Activated T-helper 1 cell treated with Interleukin-2 at 50 U/mL for 16 hours (primary cell): ENCODE results near the gene UGT1A8.
"Not testable (repeated sequence)": the region's sequence is repeated elsewhere in the genome, so short reads cannot be mapped to it uniquely, and the experiment has no call there.

ENCODE experiments used
- DNase-seq: peaks from one replicate; pipeline ENCODE4 v3.0.0-alpha.2; 2020; ENCODE audit warnings: low read depth

The UGT1A8 gene

GRCh38 chr2:233688341-233688740 lies 70.9 kb downstream of the UGT1A8 start:
- no peak for DNase-seq

GRCh38 chr2:233689031-233689430 lies 71.6 kb downstream of the UGT1A8 start:
- DNase-seq = no peak

GRCh38 chr2:233689501-233689900 lies 72.1 kb downstream of the UGT1A8 start:
- no peak for DNase-seq

GRCh38 chr2:233690444-233690843 lies 73.0 kb downstream of the UGT1A8 start:
- DNase-seq = no peak

GRCh38 chr2:233691443-233692433 lies 74.3 kb downstream of the UGT1A8 start:
- no peak for DNase-seq

GRCh38 chr2:233692648-233693047 lies 75.2 kb downstream of the UGT1A8 start, which contains the start of gene UGT1A6:
Gene UGT1A6 (plus strand): TSS chr2:233692890. CDS start chr2:233693005, 115 bp downstream.
- DNase-seq = no peak

GRCh38 chr2:233693963-233694362 lies 76.5 kb downstream of the UGT1A8 start:
- no peak for DNase-seq

- no peak for DNase-seq
These were observed 81.3 kb downstream of the UGT1A8 start for GRCh38 chr2:233698740-233699139.

GRCh38 chr2:233699424-233700027 lies 82.1 kb downstream of the UGT1A8 start:
- no peak for DNase-seq

GRCh38 chr2:233700028-233700635 lies 82.7 kb downstream of the UGT1A8 start:
- DNase-seq = no peak

GRCh38 chr2:233700842-233701241 lies 83.4 kb downstream of the UGT1A8 start:
- DNase-seq = not testable (repeated sequence)

GRCh38 chr2:233702238-233702637 lies 84.8 kb downstream of the UGT1A8 start:
- no peak for DNase-seq

GRCh38 chr2:233705911-233706506 lies 88.6 kb downstream of the UGT1A8 start:
- DNase-seq = no peak

GRCh38 chr2:233706720-233707119 lies 89.3 kb downstream of the UGT1A8 start:
- DNase-seq = no peak

- DNase-seq = no peak
These were observed 90.7 kb downstream of the UGT1A8 start for GRCh38 chr2:233707940-233708644.

GRCh38 chr2:233708942-233709341 lies 91.5 kb downstream of the UGT1A8 start:
- no peak for DNase-seq

- peak; percentile 30 for DNase-seq
These were observed 94.0 kb downstream of the UGT1A8 start for GRCh38 chr2:233711312-233712008.

GRCh38 chr2:233712611-233713261 lies 95.3 kb downstream of the UGT1A8 start, which contains the start of gene UGT1A5:
Gene UGT1A5 (plus strand): TSS chr2:233712907. CDS start chr2:233712992, 85 bp downstream.
- no peak for DNase-seq

GRCh38 chr2:233713262-233713615 lies 95.8 kb downstream of the UGT1A8 start:
- DNase-seq = no peak

GRCh38 chr2:233714121-233714520 lies 96.7 kb downstream of the UGT1A8 start:
- no peak for DNase-seq
